ENCODE results near the gene CADPS2. TPM values are rescaled to one million over a fixed set of nuclear protein-coding genes. Genes with fewer than 3 reads are reported as not detected.

CADPS2 gene
- total and polyA plus RNA-seq, 10 of the 15 experiments (the other 5 are each of a cell fraction or from before 2014, with no cell fraction given) = 0.05 to 7.5 (median 0.25) TPM

GRCh38 chr7:122935620-122936019, 49.4 kb upstream of the CADPS2 start:
- in situ Hi-C loops (cut with MboI) = no loop called here

More at GRCh38 chr7:122935620-122936019, 49.4 kb upstream of the CADPS2 start:
- H4K20me1 ChIP-seq (ENCODE audit: control insufficient read depth, insufficient read depth) = no peaks in the 10 kb centered on the region
- no peaks in the 10 kb centered on the region for H3K36me3 ChIP-seq (ENCODE audit: control insufficient read depth in 2 of 2, insufficient read depth in 2 of 2, low read length in 1 of 2)
- no peaks in the 10 kb centered on the region for H3K9me3 ChIP-seq (replicated peaks; ENCODE audit: control insufficient read depth, insufficient read depth, low read length)
- H3K79me2 ChIP-seq (ENCODE audit: control insufficient read depth, insufficient read depth, low read length) = no peaks in the 10 kb centered on the region
- no peak for TF ChIP-seq BCLAF1 (IDR thresholded peaks at IDR 0.05)
- no peak for TF ChIP-seq LARP7 (IDR thresholded peaks at IDR 0.05)
- no peak for TF ChIP-seq PAX5 (IDR thresholded peaks at IDR 0.05; ENCODE audit: borderline replicate concordance, low read depth, low read length)
- no peak for TF ChIP-seq IRF3 (IDR thresholded peaks at IDR 0.05)
- no peak for TF ChIP-seq CHD2 (IDR thresholded peaks at IDR 0.05; ENCODE audit: borderline replicate concordance, low read depth, low read length)
- TF ChIP-seq RBBP5 (conservative IDR thresholded peaks at IDR 0.05) = no peak
- no peak for TF ChIP-seq IKZF2 (IDR thresholded peaks at IDR 0.05)
- no peak for TF ChIP-seq IKZF1 (conservative IDR thresholded peaks at IDR 0.05)
- TF ChIP-seq TAF1 (IDR thresholded peaks at IDR 0.05; ENCODE audit: borderline replicate concordance, low read depth, low read length) = no peak
- no peak for TF ChIP-seq ATF2 (IDR thresholded peaks at IDR 0.05; ENCODE audit: low read length)
- H3K4me1 ChIP-seq (ENCODE audit: control insufficient read depth, insufficient read depth, low read length) = no peaks in the 10 kb centered on the region
- RAD21 ChIA-PET (ENCODE audit: unreplicated experiment) = no interaction called here
- no TSS peak for BruUV-seq (replicated peaks)
- H3K4me2 ChIP-seq (ENCODE audit: control insufficient read depth, insufficient read depth) = no peak overlapping the region
- FAIRE-seq = no peak
- no peak for DNase-seq (ENCODE audit: low read depth, low spot score)
- SMC1A ChIA-PET (ENCODE audit: uncharacterized antibody, unreplicated experiment) = interaction anchor here (0.8 kb wide), 1 partner anchor 23 kb away, joined by 3 read pairs; no protein-coding TSS in a partner anchor
- CTCF ChIA-PET = interaction anchor here (1.2 kb wide), 1 partner anchor 11 kb away, joined by 3 read pairs; no protein-coding TSS in a partner anchor
- POLR2A ChIA-PET = no interaction called here
- H3K9ac ChIP-seq (ENCODE audit: control insufficient read depth, insufficient read depth, low read length) = no peak overlapping the region
- intact Hi-C loops (cut with micrococcal nuclease; ENCODE audit: unreplicated experiment) = no loop called here
- no peak overlapping the region for H3K4me3 ChIP-seq
- ATAC-seq = no peak
- H3K27ac ChIP-seq (ENCODE audit: control insufficient read depth, insufficient read depth) = no peak overlapping the region
- no peaks in the 10 kb centered on the region for H3K27me3 ChIP-seq (replicated peaks in 1 of 2; ENCODE audit: control insufficient read depth in 2 of 2, insufficient read depth in 2 of 2, low read length in 1 of 2)
- no peak overlapping the region for H2AFZ ChIP-seq (ENCODE audit: control insufficient read depth, low read depth, low read length)
